Measurements from ENCODE around the gene NFAT5. TPM values are rescaled to one million over a fixed set of nuclear protein-coding genes. Genes with fewer than 3 reads are reported as not detected.

NFAT5 gene
- total and polyA plus RNA-seq, 2 donors from 2014 or later, result 1.9 to 83.7 TPM

DNA sequence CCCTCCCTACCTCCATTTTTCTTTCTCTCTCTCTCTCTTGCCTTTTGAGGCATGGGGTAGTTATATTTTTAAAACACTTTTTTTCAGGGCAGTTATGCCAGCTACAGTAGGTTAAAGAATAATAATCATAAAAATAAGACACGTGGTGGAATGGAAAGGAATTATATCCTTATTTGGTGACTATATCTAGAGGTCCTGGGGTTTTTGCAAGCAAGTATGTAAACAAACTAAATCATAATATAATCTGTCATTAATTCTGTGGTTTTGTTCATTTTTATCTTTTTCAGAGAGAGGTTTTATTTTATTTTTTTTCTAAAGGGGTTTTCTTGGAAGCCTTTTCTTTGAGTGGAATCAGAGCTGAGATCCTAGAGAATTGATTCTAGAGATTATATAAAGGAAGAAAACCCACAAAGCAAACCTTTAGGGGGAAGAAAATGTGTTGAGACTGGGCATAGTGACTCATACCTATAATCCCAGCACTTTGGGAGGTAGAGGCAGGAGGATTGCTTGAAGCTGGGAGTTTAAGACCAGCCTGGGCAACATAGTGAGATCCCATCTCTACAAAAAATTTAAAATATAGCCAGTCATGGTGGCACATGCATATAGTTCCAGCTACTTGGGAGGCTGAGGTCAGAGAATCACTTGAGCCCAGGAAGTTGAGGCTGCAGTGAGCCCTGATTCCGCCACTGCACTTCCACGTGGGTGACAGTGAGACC is 107.4 kb downstream of the NFAT5 start:
- no peak overlapping the region for H3K9ac ChIP-seq (ENCODE audit: low read length in 3 of 3)
- no peaks in the 10 kb centered on the region for H3K4me1 ChIP-seq (ENCODE audit: control insufficient read depth in 2 of 3, insufficient read depth in 2 of 3, low read depth in 1 of 3, low read length in 3 of 3)
- intact Hi-C loops (cut with DNase I), result no loop called here
- DNase-seq, result no peak
- no peak for FAIRE-seq
- TF ChIP-seq, protein P1, sequence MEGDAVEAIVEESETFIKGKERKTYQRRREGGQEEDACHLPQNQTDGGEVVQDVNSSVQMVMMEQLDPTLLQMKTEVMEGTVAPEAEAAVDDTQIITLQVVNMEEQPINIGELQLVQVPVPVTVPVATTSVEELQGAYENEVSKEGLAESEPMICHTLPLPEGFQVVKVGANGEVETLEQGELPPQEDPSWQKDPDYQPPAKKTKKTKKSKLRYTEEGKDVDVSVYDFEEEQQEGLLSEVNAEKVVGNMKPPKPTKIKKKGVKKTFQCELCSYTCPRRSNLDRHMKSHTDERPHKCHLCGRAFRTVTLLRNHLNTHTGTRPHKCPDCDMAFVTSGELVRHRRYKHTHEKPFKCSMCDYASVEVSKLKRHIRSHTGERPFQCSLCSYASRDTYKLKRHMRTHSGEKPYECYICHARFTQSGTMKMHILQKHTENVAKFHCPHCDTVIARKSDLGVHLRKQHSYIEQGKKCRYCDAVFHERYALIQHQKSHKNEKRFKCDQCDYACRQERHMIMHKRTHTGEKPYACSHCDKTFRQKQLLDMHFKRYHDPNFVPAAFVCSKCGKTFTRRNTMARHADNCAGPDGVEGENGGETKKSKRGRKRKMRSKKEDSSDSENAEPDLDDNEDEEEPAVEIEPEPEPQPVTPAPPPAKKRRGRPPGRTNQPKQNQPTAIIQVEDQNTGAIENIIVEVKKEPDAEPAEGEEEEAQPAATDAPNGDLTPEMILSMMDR (IDR thresholded peaks at IDR 0.05; ENCODE audit: borderline replicate concordance, extremely low read depth, insufficient read depth), result no peak
- H3K4me3 ChIP-seq (ENCODE audit: low read length in 3 of 3), result no peak overlapping the region
- H3K27ac ChIP-seq (ENCODE audit: low read depth in 2 of 2, low read length in 2 of 2), result no peak overlapping the region
- no peaks in the 10 kb centered on the region for H3K27me3 ChIP-seq (ENCODE audit: control insufficient read depth, insufficient read depth, low read length)
- H3K36me3 ChIP-seq (ENCODE audit: control insufficient read depth in 2 of 3, insufficient read depth in 3 of 3, low read length in 3 of 3), result peaks cover 8 to 16% (median 9%) of the 10 kb centered on the region in 3 donors
- H3K9me3 ChIP-seq (ENCODE audit: control insufficient read depth in 2 of 3, insufficient read depth in 1 of 3, low read length in 3 of 3), result no peaks in the 10 kb centered on the region

DNA sequence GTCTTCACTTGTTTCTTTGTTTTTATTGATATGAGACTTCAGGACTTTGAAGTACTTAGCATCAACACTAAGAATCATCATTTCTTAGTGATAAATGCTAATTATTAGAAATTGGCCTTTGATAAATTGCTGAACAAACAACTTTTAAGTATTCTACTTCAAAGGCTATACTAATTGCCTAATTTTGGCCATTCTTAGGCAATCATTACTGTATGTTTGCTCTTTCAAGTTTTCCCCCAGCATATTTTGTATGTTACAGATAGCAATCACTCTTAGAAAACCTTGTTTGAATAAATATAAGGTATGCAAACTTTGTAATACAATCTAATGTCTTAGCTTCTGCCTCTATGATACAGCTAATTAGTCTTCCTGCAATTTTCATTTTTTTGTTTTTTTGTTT is 114.6 kb downstream of the NFAT5 start:
- peaks cover 8 to 21% (median 16%) of the 10 kb centered on the region in 3 donors for H3K36me3 ChIP-seq (ENCODE audit: control insufficient read depth in 2 of 3, insufficient read depth in 3 of 3, low read length in 3 of 3)

DNA sequence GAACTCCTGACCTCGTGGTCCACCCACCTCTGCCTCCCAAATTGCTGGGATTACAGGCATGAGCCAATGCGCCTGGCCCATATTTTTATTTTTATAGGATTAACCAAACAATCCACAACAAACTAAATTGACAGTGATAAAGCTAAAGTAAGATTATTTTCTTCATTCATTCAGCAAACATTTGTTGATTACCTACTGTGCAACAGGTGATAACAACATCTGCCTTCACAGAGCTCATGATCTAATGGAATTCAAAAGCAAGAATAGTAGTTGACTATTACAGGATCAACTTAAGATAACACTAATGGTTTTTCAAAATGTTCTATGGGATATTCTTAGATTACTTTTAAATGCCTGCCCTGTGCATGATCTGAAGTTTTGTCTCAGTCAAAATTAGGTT is 122.8 kb downstream of the NFAT5 start:
- TF ChIP-seq, protein P1 (IDR thresholded peaks at IDR 0.05; ENCODE audit: borderline replicate concordance, extremely low read depth, insufficient read depth), result no peak
- Histone ChIP-seq H3K36me3 (ENCODE audit: control insufficient read depth in 2 of 3, insufficient read depth in 3 of 3, low read length in 3 of 3) (peaks cover 3 to 23% (median 20%) of the 10 kb centered on the region in 3 donors), H3K27ac (ENCODE audit: low read depth in 2 of 2, low read length in 2 of 2) (no peak overlapping the region), H3K9ac (ENCODE audit: low read length in 3 of 3) (no peak overlapping the region), H3K4me1 (ENCODE audit: control insufficient read depth in 2 of 3, insufficient read depth in 2 of 3, low read depth in 1 of 3, low read length in 3 of 3) (peaks cover 0 to 3% (median 3%) of the 10 kb centered on the region in 3 donors), H3K27me3 (ENCODE audit: control insufficient read depth, insufficient read depth, low read length) (no peaks in the 10 kb centered on the region), H3K9me3 (ENCODE audit: control insufficient read depth in 2 of 3, insufficient read depth in 1 of 3, low read length in 3 of 3) (no peaks in the 10 kb centered on the region), H3K4me3 (ENCODE audit: low read length in 3 of 3) (no peak overlapping the region)
- FAIRE-seq (no peak), DNase-seq (no peak)
- intact Hi-C loops (cut with DNase I), result no loop called here

More for the DNA sequence above, 114.6 kb downstream of the NFAT5 start:
- no peaks in the 10 kb centered on the region for H3K9me3 ChIP-seq (ENCODE audit: control insufficient read depth in 2 of 3, insufficient read depth in 1 of 3, low read length in 3 of 3)
- DNase-seq (no peak), FAIRE-seq (no peak)
- H3K4me3 ChIP-seq (ENCODE audit: low read length in 3 of 3), result no peak overlapping the region
- H3K4me1 ChIP-seq (ENCODE audit: control insufficient read depth in 2 of 3, insufficient read depth in 2 of 3, low read depth in 1 of 3, low read length in 3 of 3), result no peaks in the 10 kb centered on the region
- intact Hi-C loops (cut with DNase I), result no loop called here
- TF ChIP-seq, protein P1 (IDR thresholded peaks at IDR 0.05; ENCODE audit: borderline replicate concordance, extremely low read depth, insufficient read depth), result no peak
- H3K9ac ChIP-seq (ENCODE audit: low read length in 3 of 3), result no peak overlapping the region
- H3K27me3 ChIP-seq (ENCODE audit: control insufficient read depth, insufficient read depth, low read length), result no peaks in the 10 kb centered on the region
- H3K27ac ChIP-seq (ENCODE audit: low read depth in 2 of 2, low read length in 2 of 2), result no peak overlapping the region

Measured in kidney (tissue), 14 donors.